Neural cell (in vitro differentiated cells): Measurements from ENCODE around the gene P2RX1. TPM values are rescaled to one million over a fixed set of nuclear protein-coding genes. Genes with fewer than 3 reads are reported as not detected.

Experiments
- H2AFZ ChIP-seq: fragments of 200-600, 300-800 bp; sonication (generic), shearing (Covaris generic); 2 replicates; pipeline ENCODE4 v1.6.0; 2014; ENCODE audit warnings: low read depth, mild to moderate bottlenecking, antibody characterized with exemption, low read length, moderate library complexity
- H3F3A ChIP-seq: fragments of 200-600 bp; shearing (Covaris generic); 2 replicates; pipeline ENCODE4 v1.6.1; 2016; ENCODE audit warnings: mild to moderate bottlenecking, moderate library complexity, mixed read lengths, antibody characterized with exemption, low read length; ENCODE audit not compliant: insufficient read depth, poor library complexity, severe bottlenecking
- H3K27ac ChIP-seq: fragments of 200-600, 300-800 bp; sonication (generic), shearing (Covaris generic); 2 replicates; pipeline ENCODE4 v1.5.1; 2014; ENCODE audit warnings: mild to moderate bottlenecking, low read length, moderate library complexity
- H3K27me3 ChIP-seq: fragments of 300-800, 200-600 bp; sonication (generic), shearing (Covaris generic); 2 replicates; pipeline ENCODE4 v1.6.0; 2014; ENCODE audit warnings: mild to moderate bottlenecking, low read depth, low read length, moderate library complexity; ENCODE audit not compliant: insufficient read depth
- H3K36me3 ChIP-seq: fragments of 300-800, 200-600 bp; sonication (generic), shearing (Covaris generic); 2 replicates; pipeline ENCODE4 v1.5.1; 2014; ENCODE audit warnings: mild to moderate bottlenecking, antibody characterized with exemption, low read length, moderate library complexity; ENCODE audit not compliant: insufficient read depth
- H3K4me2 ChIP-seq: fragments of 300-800, 200-600 bp; sonication (generic), shearing (Covaris generic); 2 replicates; pipeline ENCODE4 v1.6.0; 2014; ENCODE audit warnings: mild to moderate bottlenecking, low read length
- H3K4me3 ChIP-seq: fragments of 300-800, 200-600 bp; sonication (generic), shearing (Covaris generic); 2 replicates; pipeline ENCODE4 v1.5.1; 2014; ENCODE audit warnings: mild to moderate bottlenecking, low read length, moderate library complexity
- H3K79me2 ChIP-seq: fragments of 200-600 bp; shearing (Covaris generic); replicated peaks from 2 replicates; pipeline ENCODE4 v1.6.0; 2014; ENCODE audit warnings: mild to moderate bottlenecking, low read length, moderate library complexity; ENCODE audit not compliant: insufficient read depth
- H3K9ac ChIP-seq: fragments of 300-800, 200-600 bp; sonication (generic), shearing (Covaris generic); 2 replicates; pipeline ENCODE4 v1.6.1; 2016; ENCODE audit warnings: mild to moderate bottlenecking, low read length, mixed read lengths
- H3K9me2 ChIP-seq: fragments of 200-600 bp; shearing (Covaris generic); 2 replicates; pipeline ENCODE4 v1.6.1; 2016; ENCODE audit warnings: mild to moderate bottlenecking, low read length, mixed read lengths; ENCODE audit not compliant: insufficient read depth
- H3K9me3 ChIP-seq: fragments of 200-600, 300-800 bp; sonication (generic), shearing (Covaris generic); 2 replicates; pipeline ENCODE4 v1.6.1; 2016; ENCODE audit warnings: mild to moderate bottlenecking, mixed run types, low read length, moderate library complexity, mixed read lengths
- H4K20me1 ChIP-seq: fragments of 200-600 bp; shearing (Covaris generic); 2 replicates; pipeline ENCODE4 v1.6.1; 2016; ENCODE audit warnings: mild to moderate bottlenecking, mixed run types; ENCODE audit not compliant: insufficient read depth
- EP300 ChIP-seq: fragments of 450-650 bp; conservative IDR thresholded peaks from 2 replicates; pipeline ENCODE4 v1.6.1; 2014; ENCODE audit warnings: antibody characterized with exemption, mild to moderate bottlenecking, moderate library complexity; ENCODE audit not compliant: poor library complexity, severe bottlenecking
- EZH2 ChIP-seq: fragments of 200-600, 300-800 bp; shearing (Covaris generic), sonication (generic); IDR thresholded peaks from 2 replicates; pipeline ENCODE4 v1.6.1; 2014; ENCODE audit warnings: antibody characterized with exemption, low read length, borderline replicate concordance, mild to moderate bottlenecking; ENCODE audit not compliant: insufficient read depth, poor library complexity, severe bottlenecking
- MXI1 ChIP-seq: fragments of 450-650 bp; conservative IDR thresholded peaks from 2 replicates; pipeline ENCODE4 v1.6.1; 2014; ENCODE audit warnings: antibody characterized with exemption, mild to moderate bottlenecking; ENCODE audit not compliant: poor library complexity, severe bottlenecking
- POLR2AphosphoS5 ChIP-seq: IDR thresholded peaks from 2 replicates; pipeline ENCODE4 v1.6.1; 2012
- RAD21 ChIP-seq: fragments of 450-650 bp; conservative IDR thresholded peaks from 2 replicates; pipeline ENCODE4 v1.6.1; 2014; ENCODE audit warnings: antibody characterized with exemption, mild to moderate bottlenecking, moderate library complexity
- SMC3 ChIP-seq: fragments of 450-650 bp; conservative IDR thresholded peaks from 2 replicates; pipeline ENCODE4 v1.6.1; 2014; ENCODE audit warnings: antibody characterized with exemption, mild to moderate bottlenecking, moderate library complexity; ENCODE audit not compliant: poor library complexity
- TAF1 ChIP-seq: IDR thresholded peaks from 2 replicates; pipeline ENCODE4 v1.6.1; 2012; ENCODE audit warnings: low read depth
- polyA plus RNA-seq: library from polyadenylated mRNA; depleted of rRNA; stranded (reverse); fragments of >200 nt; gene quantifications from 2 replicates; pipeline ENCODE4 v1.2.3, GENCODE V29; 2014
- TF ChIP-seq, protein P1 (sequence below): fragments of 450-650 bp; IDR thresholded peaks from 2 replicates; pipeline ENCODE4 v1.5.1; 2014; ENCODE audit warnings: antibody characterized with exemption, mild to moderate bottlenecking, moderate library complexity; ENCODE audit not compliant: poor library complexity, severe bottlenecking
- TF ChIP-seq, protein P2 (sequence below): IDR thresholded peaks from 2 replicates; pipeline ENCODE4 v1.6.1; 2012; ENCODE audit warnings: borderline replicate concordance

P2RX1 gene
- polyA plus RNA-seq, 1 donor from 2014 or later, result not detected

DNA sequence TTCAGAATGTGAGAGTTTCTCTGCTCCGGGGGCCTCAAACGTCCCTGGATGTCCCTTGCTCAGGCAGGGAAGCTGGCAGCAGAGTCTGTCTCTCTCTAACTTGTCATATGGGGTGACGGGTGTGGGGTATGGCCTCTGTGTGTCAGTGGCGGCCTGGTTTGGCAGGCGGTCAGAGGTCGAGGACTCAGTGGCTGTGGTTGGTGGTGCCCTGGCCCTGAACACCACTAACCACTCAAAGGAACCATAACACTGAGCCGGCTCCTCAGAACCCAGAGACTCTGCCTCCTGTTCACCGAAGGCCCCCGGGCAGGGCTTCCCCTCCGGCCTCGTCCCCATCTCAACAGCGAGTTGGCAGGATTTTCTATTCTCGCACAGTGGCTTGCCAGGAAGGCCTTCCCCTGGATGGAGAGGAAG, 677 bp downstream of the P2RX1 start:
- no peaks in the 10 kb centered on the region for H3K79me2 ChIP-seq
- H3F3A ChIP-seq, result no peaks in the 10 kb centered on the region
- H3K9me3 ChIP-seq, result no peaks in the 10 kb centered on the region
- H3K4me3 ChIP-seq, result no peak overlapping the region
- H2AFZ ChIP-seq, result no peak overlapping the region
- H3K9me2 ChIP-seq, result no peaks in the 10 kb centered on the region
- no peaks in the 10 kb centered on the region for H4K20me1 ChIP-seq
- H3K27ac ChIP-seq, result no peak overlapping the region
- no peak overlapping the region for H3K4me2 ChIP-seq
- TF ChIP-seq EP300 (no peak), SMC3 (no peak)
- H3K9ac ChIP-seq, result no peak overlapping the region
- no peaks in the 10 kb centered on the region for H3K36me3 ChIP-seq
- H3K27me3 ChIP-seq, result no peaks in the 10 kb centered on the region

DNA sequence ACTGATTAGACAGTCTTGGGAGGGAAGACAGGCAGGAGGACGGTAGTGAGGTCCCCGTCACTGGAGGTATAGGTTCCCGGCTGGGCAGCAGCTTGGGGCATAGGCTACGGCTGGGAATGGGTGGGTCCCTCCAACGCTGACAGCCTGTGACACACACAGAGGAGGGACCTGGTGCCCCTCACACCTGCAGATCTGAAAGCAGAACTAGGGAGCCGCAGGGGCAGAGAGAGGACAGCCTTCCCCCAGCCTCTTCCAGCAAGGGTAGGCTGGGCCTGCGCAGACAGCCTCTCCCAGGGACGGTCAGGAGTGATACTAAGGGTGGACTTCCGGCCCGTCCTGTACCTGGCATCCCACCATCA, 2.0 kb downstream of the P2RX1 start:
- no peak overlapping the region for H3K4me3 ChIP-seq
- TF ChIP-seq TAF1, result no peak
- TF ChIP-seq MXI1, result no peak
- no peak for TF ChIP-seq RAD21
- no peak for TF ChIP-seq EP300
- TF ChIP-seq EZH2, result no peak
- TF ChIP-seq, protein P1, sequence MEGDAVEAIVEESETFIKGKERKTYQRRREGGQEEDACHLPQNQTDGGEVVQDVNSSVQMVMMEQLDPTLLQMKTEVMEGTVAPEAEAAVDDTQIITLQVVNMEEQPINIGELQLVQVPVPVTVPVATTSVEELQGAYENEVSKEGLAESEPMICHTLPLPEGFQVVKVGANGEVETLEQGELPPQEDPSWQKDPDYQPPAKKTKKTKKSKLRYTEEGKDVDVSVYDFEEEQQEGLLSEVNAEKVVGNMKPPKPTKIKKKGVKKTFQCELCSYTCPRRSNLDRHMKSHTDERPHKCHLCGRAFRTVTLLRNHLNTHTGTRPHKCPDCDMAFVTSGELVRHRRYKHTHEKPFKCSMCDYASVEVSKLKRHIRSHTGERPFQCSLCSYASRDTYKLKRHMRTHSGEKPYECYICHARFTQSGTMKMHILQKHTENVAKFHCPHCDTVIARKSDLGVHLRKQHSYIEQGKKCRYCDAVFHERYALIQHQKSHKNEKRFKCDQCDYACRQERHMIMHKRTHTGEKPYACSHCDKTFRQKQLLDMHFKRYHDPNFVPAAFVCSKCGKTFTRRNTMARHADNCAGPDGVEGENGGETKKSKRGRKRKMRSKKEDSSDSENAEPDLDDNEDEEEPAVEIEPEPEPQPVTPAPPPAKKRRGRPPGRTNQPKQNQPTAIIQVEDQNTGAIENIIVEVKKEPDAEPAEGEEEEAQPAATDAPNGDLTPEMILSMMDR, result no peak
- TF ChIP-seq SMC3, result no peak
- TF ChIP-seq POLR2AphosphoS5, result no peak
- TF ChIP-seq, protein P2, sequence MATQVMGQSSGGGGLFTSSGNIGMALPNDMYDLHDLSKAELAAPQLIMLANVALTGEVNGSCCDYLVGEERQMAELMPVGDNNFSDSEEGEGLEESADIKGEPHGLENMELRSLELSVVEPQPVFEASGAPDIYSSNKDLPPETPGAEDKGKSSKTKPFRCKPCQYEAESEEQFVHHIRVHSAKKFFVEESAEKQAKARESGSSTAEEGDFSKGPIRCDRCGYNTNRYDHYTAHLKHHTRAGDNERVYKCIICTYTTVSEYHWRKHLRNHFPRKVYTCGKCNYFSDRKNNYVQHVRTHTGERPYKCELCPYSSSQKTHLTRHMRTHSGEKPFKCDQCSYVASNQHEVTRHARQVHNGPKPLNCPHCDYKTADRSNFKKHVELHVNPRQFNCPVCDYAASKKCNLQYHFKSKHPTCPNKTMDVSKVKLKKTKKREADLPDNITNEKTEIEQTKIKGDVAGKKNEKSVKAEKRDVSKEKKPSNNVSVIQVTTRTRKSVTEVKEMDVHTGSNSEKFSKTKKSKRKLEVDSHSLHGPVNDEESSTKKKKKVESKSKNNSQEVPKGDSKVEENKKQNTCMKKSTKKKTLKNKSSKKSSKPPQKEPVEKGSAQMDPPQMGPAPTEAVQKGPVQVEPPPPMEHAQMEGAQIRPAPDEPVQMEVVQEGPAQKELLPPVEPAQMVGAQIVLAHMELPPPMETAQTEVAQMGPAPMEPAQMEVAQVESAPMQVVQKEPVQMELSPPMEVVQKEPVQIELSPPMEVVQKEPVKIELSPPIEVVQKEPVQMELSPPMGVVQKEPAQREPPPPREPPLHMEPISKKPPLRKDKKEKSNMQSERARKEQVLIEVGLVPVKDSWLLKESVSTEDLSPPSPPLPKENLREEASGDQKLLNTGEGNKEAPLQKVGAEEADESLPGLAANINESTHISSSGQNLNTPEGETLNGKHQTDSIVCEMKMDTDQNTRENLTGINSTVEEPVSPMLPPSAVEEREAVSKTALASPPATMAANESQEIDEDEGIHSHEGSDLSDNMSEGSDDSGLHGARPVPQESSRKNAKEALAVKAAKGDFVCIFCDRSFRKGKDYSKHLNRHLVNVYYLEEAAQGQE, result no peak
- no peaks in the 10 kb centered on the region for H4K20me1 ChIP-seq
- no peak overlapping the region for H3K9ac ChIP-seq
- no peak overlapping the region for H3K27ac ChIP-seq
- H3K9me3 ChIP-seq, result no peaks in the 10 kb centered on the region
- no peaks in the 10 kb centered on the region for H3F3A ChIP-seq
- H3K36me3 ChIP-seq, result no peaks in the 10 kb centered on the region
- H3K4me2 ChIP-seq, result no peak overlapping the region
- H3K27me3 ChIP-seq, result no peaks in the 10 kb centered on the region
- H2AFZ ChIP-seq, result no peak overlapping the region
- H3K79me2 ChIP-seq, result no peaks in the 10 kb centered on the region
- H3K9me2 ChIP-seq, result no peaks in the 10 kb centered on the region
